GM12872 (cell line): Measurements from ENCODE around the gene PARP6.

ENCODE experiments used
- TF ChIP-seq, protein P1 (sequence below): IDR thresholded peaks from 3 replicates; pipeline ENCODE4 v1.5.1; 2011; ENCODE audit warnings: low read depth, mild to moderate bottlenecking, low read length, moderate library complexity; ENCODE audit not compliant: insufficient read depth

PARP6 gene

GRCh38 chr15:72216079-72216478, 56.3 kb downstream of the PARP6 start:
- TF ChIP-seq, protein P1, sequence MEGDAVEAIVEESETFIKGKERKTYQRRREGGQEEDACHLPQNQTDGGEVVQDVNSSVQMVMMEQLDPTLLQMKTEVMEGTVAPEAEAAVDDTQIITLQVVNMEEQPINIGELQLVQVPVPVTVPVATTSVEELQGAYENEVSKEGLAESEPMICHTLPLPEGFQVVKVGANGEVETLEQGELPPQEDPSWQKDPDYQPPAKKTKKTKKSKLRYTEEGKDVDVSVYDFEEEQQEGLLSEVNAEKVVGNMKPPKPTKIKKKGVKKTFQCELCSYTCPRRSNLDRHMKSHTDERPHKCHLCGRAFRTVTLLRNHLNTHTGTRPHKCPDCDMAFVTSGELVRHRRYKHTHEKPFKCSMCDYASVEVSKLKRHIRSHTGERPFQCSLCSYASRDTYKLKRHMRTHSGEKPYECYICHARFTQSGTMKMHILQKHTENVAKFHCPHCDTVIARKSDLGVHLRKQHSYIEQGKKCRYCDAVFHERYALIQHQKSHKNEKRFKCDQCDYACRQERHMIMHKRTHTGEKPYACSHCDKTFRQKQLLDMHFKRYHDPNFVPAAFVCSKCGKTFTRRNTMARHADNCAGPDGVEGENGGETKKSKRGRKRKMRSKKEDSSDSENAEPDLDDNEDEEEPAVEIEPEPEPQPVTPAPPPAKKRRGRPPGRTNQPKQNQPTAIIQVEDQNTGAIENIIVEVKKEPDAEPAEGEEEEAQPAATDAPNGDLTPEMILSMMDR = no peak

- TF ChIP-seq, protein P1 = no peak
Measured at GRCh38 chr15:72207558-72208085, 64.7 kb downstream of the PARP6 start.

GRCh38 chr15:72206677-72207000, 65.7 kb downstream of the PARP6 start:
- TF ChIP-seq, protein P1 = no peak

- TF ChIP-seq, protein P1 = no peak
Measured at GRCh38 chr15:72205896-72206676, 66.3 kb downstream of the PARP6 start.

GRCh38 chr15:72205273-72205672, 67.1 kb downstream of the PARP6 start:
- TF ChIP-seq, protein P1 = no peak

GRCh38 chr15:72203507-72203837, 68.9 kb downstream of the PARP6 start:
- TF ChIP-seq, protein P1 = no peak

GRCh38 chr15:72202801-72203506, 69.4 kb downstream of the PARP6 start:
- TF ChIP-seq, protein P1 = no peak
